ENCODE results near the gene ANKRD37. TPM values are rescaled to one million over a fixed set of nuclear protein-coding genes. Genes with fewer than 3 reads are reported as not detected.

ANKRD37 gene
- total RNA-seq, 2 donors from 2014 or later = 16.1 to 19.1 TPM

- DNase-seq (no peak), ATAC-seq (no peak)
- Mint-ChIP-seq H3K27me3 (no peaks in the 10 kb centered on the region), H3K4me3 (no peak overlapping the region), H3K36me3 (ENCODE audit: low read depth) (no peaks in the 10 kb centered on the region), H3K4me1 (no peaks in the 10 kb centered on the region), H3K27ac (no peak overlapping the region)
- no peaks in the 10 kb centered on the region for H3K9me3 ChIP-seq (ENCODE audit: control insufficient read depth, low read length, poor library complexity, severe bottlenecking)
Measured at GRCh38 chr4:185364886-185365285, 31.8 kb upstream of the ANKRD37 start.

- ATAC-seq (no peak), DNase-seq (no peak)
- no peaks in the 10 kb centered on the region for H3K27me3 Mint-ChIP-seq
- no peaks in the 10 kb centered on the region for H3K36me3 Mint-ChIP-seq (ENCODE audit: low read depth)
- no peak overlapping the region for H3K4me3 Mint-ChIP-seq
- no peak overlapping the region for H3K27ac Mint-ChIP-seq
- H3K4me1 Mint-ChIP-seq = peaks cover under 1% of the 10 kb centered on the region
- no peaks in the 10 kb centered on the region for H3K9me3 ChIP-seq (ENCODE audit: control insufficient read depth, low read length, poor library complexity, severe bottlenecking)
Measured at GRCh38 chr4:185369731-185370130, 26.9 kb upstream of the ANKRD37 start.

GRCh38 chr4:185370268-185370949, 26.2 kb upstream of the ANKRD37 start:
- ATAC-seq (no peak), DNase-seq (no peak)
- no peak overlapping the region for H3K4me3 Mint-ChIP-seq
- H3K27ac Mint-ChIP-seq = no peak overlapping the region
- H3K4me1 Mint-ChIP-seq = peaks cover 2% of the 10 kb centered on the region
- no peaks in the 10 kb centered on the region for H3K27me3 Mint-ChIP-seq
- H3K9me3 ChIP-seq (ENCODE audit: control insufficient read depth, low read length, poor library complexity, severe bottlenecking) = no peaks in the 10 kb centered on the region
- no peaks in the 10 kb centered on the region for H3K36me3 Mint-ChIP-seq (ENCODE audit: low read depth)

GRCh38 chr4:185371702-185372101, 24.9 kb upstream of the ANKRD37 start:
- Mint-ChIP-seq H3K27me3 (no peaks in the 10 kb centered on the region), H3K4me3 (no peak overlapping the region), H3K36me3 (ENCODE audit: low read depth) (no peaks in the 10 kb centered on the region), H3K4me1 (peaks cover 2% of the 10 kb centered on the region), H3K27ac (no peak overlapping the region)
- no peak for DNase-seq
- no peak for ATAC-seq
- H3K9me3 ChIP-seq (ENCODE audit: control insufficient read depth, low read length, poor library complexity, severe bottlenecking) = no peaks in the 10 kb centered on the region

- H3K27ac Mint-ChIP-seq = no peak overlapping the region
- DNase-seq (no peak), ATAC-seq (no peak)
- no peaks in the 10 kb centered on the region for H3K9me3 ChIP-seq (ENCODE audit: control insufficient read depth, low read length, poor library complexity, severe bottlenecking)
- H3K4me1 Mint-ChIP-seq = peaks cover 2% of the 10 kb centered on the region
- H3K27me3 Mint-ChIP-seq = no peaks in the 10 kb centered on the region
- H3K4me3 Mint-ChIP-seq = no peak overlapping the region
- H3K36me3 Mint-ChIP-seq (ENCODE audit: low read depth) = no peaks in the 10 kb centered on the region
Measured at GRCh38 chr4:185374027-185374426, 22.6 kb upstream of the ANKRD37 start.

GRCh38 chr4:185374573-185374972, 22.1 kb upstream of the ANKRD37 start:
- DNase-seq (no peak), ATAC-seq (no peak)
- Mint-ChIP-seq H3K4me1 (peaks cover 2% of the 10 kb centered on the region), H3K27me3 (no peaks in the 10 kb centered on the region), H3K4me3 (no peak overlapping the region), H3K36me3 (ENCODE audit: low read depth) (no peaks in the 10 kb centered on the region), H3K27ac (no peak overlapping the region)
- H3K9me3 ChIP-seq (ENCODE audit: control insufficient read depth, low read length, poor library complexity, severe bottlenecking) = no peaks in the 10 kb centered on the region

- no peaks in the 10 kb centered on the region for H3K9me3 ChIP-seq (ENCODE audit: control insufficient read depth, low read length, poor library complexity, severe bottlenecking)
- no peak for DNase-seq
- no peak overlapping the region for H3K4me3 Mint-ChIP-seq
- no peaks in the 10 kb centered on the region for H3K36me3 Mint-ChIP-seq (ENCODE audit: low read depth)
- peaks cover 2% of the 10 kb centered on the region for H3K4me1 Mint-ChIP-seq
- no peak overlapping the region for H3K27ac Mint-ChIP-seq
- ATAC-seq = no peak
- H3K27me3 Mint-ChIP-seq = no peaks in the 10 kb centered on the region
Measured at GRCh38 chr4:185378264-185378663, 18.4 kb upstream of the ANKRD37 start.

GRCh38 chr4:185379326-185380295, 17.0 kb upstream of the ANKRD37 start:
- Mint-ChIP-seq H3K36me3 (ENCODE audit: low read depth) (no peaks in the 10 kb centered on the region), H3K4me3 (no peak overlapping the region), H3K27me3 (no peaks in the 10 kb centered on the region), H3K4me1 (peaks cover 4% of the 10 kb centered on the region), H3K27ac (no peak overlapping the region)
- ATAC-seq (no peak), DNase-seq (no peak)
- no peaks in the 10 kb centered on the region for H3K9me3 ChIP-seq (ENCODE audit: control insufficient read depth, low read length, poor library complexity, severe bottlenecking)

- no peaks in the 10 kb centered on the region for H3K36me3 Mint-ChIP-seq (ENCODE audit: low read depth)
- no peaks in the 10 kb centered on the region for H3K27me3 Mint-ChIP-seq
- ATAC-seq = no peak
- no peak for DNase-seq
- no peak overlapping the region for H3K4me3 Mint-ChIP-seq
- H3K4me1 Mint-ChIP-seq = peaks cover 5% of the 10 kb centered on the region
- no peak overlapping the region for H3K27ac Mint-ChIP-seq
- no peaks in the 10 kb centered on the region for H3K9me3 ChIP-seq (ENCODE audit: control insufficient read depth, low read length, poor library complexity, severe bottlenecking)
Measured at GRCh38 chr4:185380320-185380719, 16.3 kb upstream of the ANKRD37 start.

- Mint-ChIP-seq H3K36me3 (ENCODE audit: low read depth) (no peaks in the 10 kb centered on the region), H3K27me3 (no peaks in the 10 kb centered on the region), H3K4me1 (peaks cover 7% of the 10 kb centered on the region), H3K4me3 (no peak overlapping the region), H3K27ac (no peak overlapping the region)
- DNase-seq (no peak), ATAC-seq (no peak)
- no peaks in the 10 kb centered on the region for H3K9me3 ChIP-seq (ENCODE audit: control insufficient read depth, low read length, poor library complexity, severe bottlenecking)
Measured at GRCh38 chr4:185381288-185382196, 15.1 kb upstream of the ANKRD37 start.

GRCh38 chr4:185382754-185383153, 13.9 kb upstream of the ANKRD37 start:
- H3K9me3 ChIP-seq (ENCODE audit: control insufficient read depth, low read length, poor library complexity, severe bottlenecking) = no peaks in the 10 kb centered on the region
- DNase-seq (no peak), ATAC-seq (no peak)
- Mint-ChIP-seq H3K36me3 (ENCODE audit: low read depth) (no peaks in the 10 kb centered on the region), H3K4me3 (no peak overlapping the region), H3K27me3 (no peaks in the 10 kb centered on the region), H3K4me1 (peaks cover 7% of the 10 kb centered on the region), H3K27ac (no peak overlapping the region)

GRCh38 chr4:185383451-185383850, 13.2 kb upstream of the ANKRD37 start:
- H3K36me3 Mint-ChIP-seq (ENCODE audit: low read depth) = no peaks in the 10 kb centered on the region
- no peak overlapping the region for H3K27ac Mint-ChIP-seq
- H3K4me1 Mint-ChIP-seq = peaks cover 10% of the 10 kb centered on the region
- H3K9me3 ChIP-seq (ENCODE audit: control insufficient read depth, low read length, poor library complexity, severe bottlenecking) = no peaks in the 10 kb centered on the region
- H3K27me3 Mint-ChIP-seq = no peaks in the 10 kb centered on the region
- no peak for ATAC-seq
- no peak for DNase-seq
- no peak overlapping the region for H3K4me3 Mint-ChIP-seq

GRCh38 chr4:185384061-185384460, 12.6 kb upstream of the ANKRD37 start:
- H3K9me3 ChIP-seq (ENCODE audit: control insufficient read depth, low read length, poor library complexity, severe bottlenecking) = no peaks in the 10 kb centered on the region
- no peak for DNase-seq
- Mint-ChIP-seq H3K27ac (no peak overlapping the region), H3K36me3 (ENCODE audit: low read depth) (no peaks in the 10 kb centered on the region), H3K4me3 (no peak overlapping the region), H3K4me1 (peaks cover 10% of the 10 kb centered on the region), H3K27me3 (no peaks in the 10 kb centered on the region)
- no peak for ATAC-seq

All from T-helper 17 cell (primary cell).